PFSK-1 (cell line): ENCODE measurements around the gene CCDC27.

Experiments used
- FOXP2 ChIP-seq: optimal IDR thresholded peaks from 2 replicates; pipeline ENCODE3; 2011; ENCODE audit warnings: borderline replicate concordance, control low read depth, inconsistent platforms; ENCODE audit not compliant: insufficient read depth; ENCODE audit errors: extremely low read length, extremely low read depth
- POLR2AphosphoS5 ChIP-seq: IDR thresholded peaks from 2 replicates; pipeline ENCODE4 v1.6.1; 2012; ENCODE audit warnings: low read depth, mild to moderate bottlenecking, control low read depth, low read length, moderate library complexity
- REST ChIP-seq, 2 experiments: IDR thresholded peaks; 2 replicates each; pipeline versions ENCODE4 v1.6.1 to v1.8.0; 2011 to 2012; ENCODE audit warnings: low read depth in 2 of 2, low read length in 2 of 2, control low read depth in 1 of 2, inconsistent platforms in 1 of 2, mild to moderate bottlenecking in 1 of 2, moderate library complexity in 1 of 2; ENCODE audit not compliant: insufficient read depth in 1 of 2
- SIN3A ChIP-seq: IDR thresholded peaks from 2 replicates; pipeline ENCODE4 v1.6.1; 2012; ENCODE audit warnings: mild to moderate bottlenecking, low read length, moderate library complexity, borderline replicate concordance; ENCODE audit not compliant: insufficient read depth
- TAF1 ChIP-seq: IDR thresholded peaks from 2 replicates; pipeline ENCODE4 v1.6.1; 2012; ENCODE audit warnings: low read length, control low read depth, borderline replicate concordance; ENCODE audit not compliant: insufficient read depth

Gene CCDC27

GRCh38 chr1:3759796-3760195, 7.5 kb downstream of the CCDC27 start:
- TF ChIP-seq SIN3A = no peak
- TF ChIP-seq POLR2AphosphoS5 = no peak

GRCh38 chr1:3761296-3762010, 9.2 kb downstream of the CCDC27 start:
- TF ChIP-seq SIN3A = no peak

- no peak for TF ChIP-seq SIN3A
- no peak for TF ChIP-seq REST (IDR thresholded peaks at IDR 0.05; ENCODE audit: insufficient read depth in 1 of 2, low read depth in 2 of 2, low read length in 2 of 2)
- TF ChIP-seq TAF1 = no peak
- TF ChIP-seq POLR2AphosphoS5 = no peak
- TF ChIP-seq FOXP2 = no peak
Observed at GRCh38 chr1:3762151-3762872, 10.1 kb downstream of the CCDC27 start.

- TF ChIP-seq TAF1 (no peak), REST (IDR thresholded peaks at IDR 0.05; ENCODE audit: insufficient read depth in 1 of 2, low read depth in 2 of 2, low read length in 2 of 2) (no peak), SIN3A (no peak), POLR2AphosphoS5 (no peak), FOXP2 (no peak)
Observed at GRCh38 chr1:3762873-3763228, 10.6 kb downstream of the CCDC27 start.

GRCh38 chr1:3763351-3764125, 11.3 kb downstream of the CCDC27 start:
- TF ChIP-seq REST (IDR thresholded peaks at IDR 0.05; ENCODE audit: insufficient read depth in 1 of 2, low read depth in 2 of 2, low read length in 2 of 2) (no peak), SIN3A (no peak), TAF1 (no peak), POLR2AphosphoS5 (no peak), FOXP2 (no peak)

- no peak for TF ChIP-seq SIN3A
- TF ChIP-seq FOXP2 = no peak
- no peak for TF ChIP-seq POLR2AphosphoS5
- TF ChIP-seq TAF1 = no peak
- no peak for TF ChIP-seq REST (IDR thresholded peaks at IDR 0.05; ENCODE audit: insufficient read depth in 1 of 2, low read depth in 2 of 2, low read length in 2 of 2)
Observed at GRCh38 chr1:3767328-3767925, 15.2 kb downstream of the CCDC27 start.
